Measurements from ENCODE around the gene FGF1.
A peak's percentile ranks its signal among the peaks of the same experiment; 100 is the strongest.

FGF1 gene

GRCh38 chr5:142644640-142645361, 41.1 kb downstream of the FGF1 start:
- H3K9ac ChIP-seq, result no peak overlapping the region
- peak overlapping the region; percentile 65 for H2AFZ ChIP-seq
- no peak overlapping the region for H3K4me2 ChIP-seq (ENCODE audit: low read length)
- H3K36me3 ChIP-seq (ENCODE audit: control insufficient read depth, insufficient read depth, low read length), result no peaks in the 10 kb centered on the region
- peaks cover 33% of the 10 kb centered on the region for H3K4me1 ChIP-seq
- no peaks in the 10 kb centered on the region for H3K9me3 ChIP-seq (ENCODE audit: control insufficient read depth, low read length)
- no peaks in the 10 kb centered on the region for H3K79me2 ChIP-seq
- TF ChIP-seq CTCF (IDR thresholded peaks at IDR 0.05), result no peak
- no peak overlapping the region for H3K4me3 ChIP-seq (ENCODE audit: low read depth, low read length)
- peak overlapping the region; percentile 70 for H3K27ac ChIP-seq
- no peaks in the 10 kb centered on the region for H3K27me3 ChIP-seq (ENCODE audit: control insufficient read depth, insufficient read depth, low read length)

- Histone ChIP-seq H3K27ac (peak overlapping the region; percentile 70), H3K27me3 (ENCODE audit: control insufficient read depth, insufficient read depth, low read length) (no peaks in the 10 kb centered on the region)
- no peak for TF ChIP-seq CTCF (IDR thresholded peaks at IDR 0.05)
Measured at GRCh38 chr5:142644127-142644526, 41.8 kb downstream of the FGF1 start.

GRCh38 chr5:142643634-142644033, 42.3 kb downstream of the FGF1 start:
- H3K4me2 ChIP-seq (ENCODE audit: low read length), result no peak overlapping the region
- H3K4me1 ChIP-seq, result peaks cover 37% of the 10 kb centered on the region
- no peaks in the 10 kb centered on the region for H3K79me2 ChIP-seq
- no peaks in the 10 kb centered on the region for H3K36me3 ChIP-seq (ENCODE audit: control insufficient read depth, insufficient read depth, low read length)
- no peaks in the 10 kb centered on the region for H3K9me3 ChIP-seq (ENCODE audit: control insufficient read depth, low read length)
- peak overlapping the region; percentile 65 for H2AFZ ChIP-seq
- no peak overlapping the region for H3K9ac ChIP-seq
- TF ChIP-seq CTCF (IDR thresholded peaks at IDR 0.05), result no peak
- peak overlapping the region; percentile 70 for H3K27ac ChIP-seq
- H3K27me3 ChIP-seq (ENCODE audit: control insufficient read depth, insufficient read depth, low read length), result no peaks in the 10 kb centered on the region
- H3K4me3 ChIP-seq (ENCODE audit: low read depth, low read length), result no peak overlapping the region

More at GRCh38 chr5:142644127-142644526, 41.8 kb downstream of the FGF1 start:
- H3K9ac ChIP-seq, result no peak overlapping the region
- no peak overlapping the region for H3K4me3 ChIP-seq (ENCODE audit: low read depth, low read length)
- H3K79me2 ChIP-seq, result no peaks in the 10 kb centered on the region
- no peak overlapping the region for H3K4me2 ChIP-seq (ENCODE audit: low read length)
- no peaks in the 10 kb centered on the region for H3K9me3 ChIP-seq (ENCODE audit: control insufficient read depth, low read length)
- H2AFZ ChIP-seq, result peak overlapping the region; percentile 65
- H3K4me1 ChIP-seq, result peaks cover 35% of the 10 kb centered on the region
- no peaks in the 10 kb centered on the region for H3K36me3 ChIP-seq (ENCODE audit: control insufficient read depth, insufficient read depth, low read length)

GRCh38 chr5:142642427-142642826, 43.5 kb downstream of the FGF1 start:
- Histone ChIP-seq H3K4me2 (ENCODE audit: low read length) (no peak overlapping the region), H3K9me3 (ENCODE audit: control insufficient read depth, low read length) (no peaks in the 10 kb centered on the region), H3K4me3 (ENCODE audit: low read depth, low read length) (no peak overlapping the region), H3K27me3 (ENCODE audit: control insufficient read depth, insufficient read depth, low read length) (no peaks in the 10 kb centered on the region), H3K9ac (no peak overlapping the region), H3K36me3 (ENCODE audit: control insufficient read depth, insufficient read depth, low read length) (no peaks in the 10 kb centered on the region), H2AFZ (peak overlapping the region; percentile 67), H3K27ac (peak overlapping the region; percentile 70), H3K79me2 (no peaks in the 10 kb centered on the region), H3K4me1 (peaks cover 46% of the 10 kb centered on the region)
- TF ChIP-seq CTCF (IDR thresholded peaks at IDR 0.05), result no peak

GRCh38 chr5:142641711-142642110, 44.2 kb downstream of the FGF1 start:
- no peaks in the 10 kb centered on the region for H3K79me2 ChIP-seq
- H3K27me3 ChIP-seq (ENCODE audit: control insufficient read depth, insufficient read depth, low read length), result no peaks in the 10 kb centered on the region
- peak overlapping the region; percentile 70 for H3K27ac ChIP-seq
- H3K9me3 ChIP-seq (ENCODE audit: control insufficient read depth, low read length), result no peaks in the 10 kb centered on the region
- TF ChIP-seq CTCF (IDR thresholded peaks at IDR 0.05), result no peak
- H2AFZ ChIP-seq, result peak overlapping the region; percentile 67
- no peak overlapping the region for H3K9ac ChIP-seq
- no peaks in the 10 kb centered on the region for H3K36me3 ChIP-seq (ENCODE audit: control insufficient read depth, insufficient read depth, low read length)
- H3K4me3 ChIP-seq (ENCODE audit: low read depth, low read length), result no peak overlapping the region
- H3K4me1 ChIP-seq, result peaks cover 53% of the 10 kb centered on the region
- H3K4me2 ChIP-seq (ENCODE audit: low read length), result no peak overlapping the region

All from parathyroid adenoma (tissue), 2 donors.